ENCODE results near the gene NLRC5. TPM values are rescaled to one million over a fixed set of nuclear protein-coding genes. Genes with fewer than 3 reads are reported as not detected.

NLRC5 gene
- total and polyA plus RNA-seq, 9 of the 15 experiments (the other 6 are each of a cell fraction or from before 2014, with no cell fraction given): 0.59 to 0.71 TPM; not detected in 7

GRCh38 chr16:57038166-57038565 lies 48.8 kb downstream of the NLRC5 start:
- FAIRE-seq (no peak), ATAC-seq (no peak), DNase-seq (ENCODE audit: extremely low read depth in 1 of 4, low spot score in 3 of 4) (no peak)
- H3K9me3 ChIP-seq (replicated peaks; ENCODE audit: control insufficient read depth, insufficient read depth, low read depth, low read length): no peaks in the 10 kb centered on the region
- no peaks in the 10 kb centered on the region for H3K36me3 ChIP-seq (ENCODE audit: control insufficient read depth, insufficient read depth, low read length)
- H3K4me1 ChIP-seq (replicated peaks in 1 of 2; ENCODE audit: control insufficient read depth in 2 of 2, insufficient read depth in 2 of 2, low read length in 2 of 2): no peaks in the 10 kb centered on the region
- H3K4me2 ChIP-seq (ENCODE audit: insufficient read depth, low read length): no peak overlapping the region
- H3K4me3 ChIP-seq: no peak overlapping the region
- ChIA-PET CTCF (ENCODE audit: low intra/inter-chr PET ratio) (no interaction called here), POLR2A (interaction anchor here (1.0 kb wide), 1 partner anchor 10 kb away, joined by 3 read pairs; no protein-coding TSS in a partner anchor)
- H3K9me1 ChIP-seq (ENCODE audit: control insufficient read depth, insufficient read depth, low read length): peaks cover 5% of the 10 kb centered on the region
- peaks cover 9 to 55% of the 10 kb centered on the region in 2 experiments; a peak in 4 of 5 replicates for H3K27me3 ChIP-seq (ENCODE audit: control insufficient read depth in 2 of 2, insufficient read depth in 2 of 2, low read length in 2 of 2)
- no peak overlapping the region for H2AFZ ChIP-seq (ENCODE audit: low read depth, low read length)
- H3K27ac ChIP-seq (ENCODE audit: extremely low read depth, low read depth, low read length): no peak overlapping the region
- intact Hi-C loops (cut with micrococcal nuclease): no loop called here
- no peaks in the 10 kb centered on the region for H3K79me2 ChIP-seq (ENCODE audit: control insufficient read depth, insufficient read depth, low read length)
- H3K9ac ChIP-seq (ENCODE audit: insufficient read depth in 1 of 2, low read depth in 2 of 2, low read length in 2 of 2): no peak overlapping the region
- TF ChIP-seq ZNF124 (CRISPR knock-in tag; IDR thresholded peaks at IDR 0.05) (no peak), BCL6 (CRISPR knock-in tag; IDR thresholded peaks at IDR 0.05) (no peak), HMBOX1 (IDR thresholded peaks at IDR 0.05) (no peak), GMEB1 (CRISPR knock-in tag; IDR thresholded peaks at IDR 0.05) (no peak), PML (IDR thresholded peaks at IDR 0.05; ENCODE audit: low read length) (no peak), SRSF9 (IDR thresholded peaks at IDR 0.05; ENCODE audit: borderline replicate concordance, low read depth, low read length) (no peak), PHTF2 (CRISPR knock-in tag; IDR thresholded peaks at IDR 0.05) (no peak), MNT (conservative IDR thresholded peaks at IDR 0.05) (no peak), ZKSCAN3 (CRISPR knock-in tag; IDR thresholded peaks at IDR 0.05) (no peak), STAT5A (IDR thresholded peaks at IDR 0.05; ENCODE audit: borderline replicate concordance, low read length) (no peak), GTF2E2 (tag; IDR thresholded peaks at IDR 0.05) (no peak)
- TF ChIP-seq, protein P1, sequence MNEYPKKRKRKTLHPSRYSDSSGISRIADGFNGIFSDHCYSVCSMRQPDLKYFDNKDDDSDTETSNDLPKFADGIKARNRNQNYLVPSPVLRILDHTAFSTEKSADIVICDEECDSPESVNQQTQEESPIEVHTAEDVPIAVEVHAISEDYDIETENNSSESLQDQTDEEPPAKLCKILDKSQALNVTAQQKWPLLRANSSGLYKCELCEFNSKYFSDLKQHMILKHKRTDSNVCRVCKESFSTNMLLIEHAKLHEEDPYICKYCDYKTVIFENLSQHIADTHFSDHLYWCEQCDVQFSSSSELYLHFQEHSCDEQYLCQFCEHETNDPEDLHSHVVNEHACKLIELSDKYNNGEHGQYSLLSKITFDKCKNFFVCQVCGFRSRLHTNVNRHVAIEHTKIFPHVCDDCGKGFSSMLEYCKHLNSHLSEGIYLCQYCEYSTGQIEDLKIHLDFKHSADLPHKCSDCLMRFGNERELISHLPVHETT (CRISPR knock-in tag; conservative IDR thresholded peaks at IDR 0.05 in 1 of 2, IDR thresholded peaks at IDR 0.05 in 1 of 2): no peak
- 0% methylated on average over 2 of the region's 2 CpGs for WGBS (ENCODE audit: insufficient coverage, low coverage, missing lambda C conversion rate)
- in situ Hi-C loops (cut with MboI): no loop called here
- no peaks in the 10 kb centered on the region for H4K20me1 ChIP-seq (replicated peaks; ENCODE audit: control insufficient read depth, insufficient read depth, low read length)
- no TSS peak for BruUV-seq (replicated peaks)
